ENCODE data around the gene NRTN.
"Not testable (repeated sequence)": the region's sequence is repeated elsewhere in the genome, so short reads cannot be mapped to it uniquely, and the experiment has no call there.

NRTN gene

GRCh38 chr19:5839065-5840017 lies 34.5 kb downstream of the NRTN start, which contains the start of gene FUT6:
TSS of gene FUT6 (minus strand) at chr19:5839702. CDS start at chr19:5832567, 7,135 bp downstream.
- DNase-seq, result no peak

GRCh38 chr19:5841735-5842111 lies 36.9 kb downstream of the NRTN start:
- DNase-seq, result not testable (repeated sequence)

GRCh38 chr19:5843295-5843927 lies 38.5 kb downstream of the NRTN start:
- DNase-seq, result no peak

GRCh38 chr19:5844456-5845433 lies 39.9 kb downstream of the NRTN start:
- DNase-seq, result no peak

GRCh38 chr19:5847846-5848245 lies 43.0 kb downstream of the NRTN start:
- not testable (repeated sequence) for DNase-seq

GRCh38 chr19:5848621-5849020 lies 43.8 kb downstream of the NRTN start:
- not testable (repeated sequence) for DNase-seq

- no peak for DNase-seq
Observed at GRCh38 chr19:5850189-5850588, 45.3 kb downstream of the NRTN start.

GRCh38 chr19:5850743-5851293 lies 46.0 kb downstream of the NRTN start:
- no peak for DNase-seq

- no peak for DNase-seq
Observed at GRCh38 chr19:5851302-5851701, 46.4 kb downstream of the NRTN start, which contains the start of gene FUT3. TSS of gene FUT3 (minus strand) at chr19:5851449.

- DNase-seq, result not testable (repeated sequence)
Observed at GRCh38 chr19:5854121-5854520, 49.3 kb downstream of the NRTN start.

GRCh38 chr19:5855151-5855550 lies 50.3 kb downstream of the NRTN start:
- DNase-seq, result not testable (repeated sequence)

- no peak for DNase-seq
Observed at GRCh38 chr19:5857203-5858081, 52.6 kb downstream of the NRTN start.

GRCh38 chr19:5863030-5863665 lies 58.3 kb downstream of the NRTN start:
- no peak for DNase-seq

GRCh38 chr19:5864013-5864720 lies 59.3 kb downstream of the NRTN start:
- no peak for DNase-seq

- no peak for DNase-seq
Observed at GRCh38 chr19:5864725-5865486, 60.0 kb downstream of the NRTN start.

GRCh38 chr19:5865772-5866171 lies 60.9 kb downstream of the NRTN start:
- no peak for DNase-seq

- no peak for DNase-seq
Observed at GRCh38 chr19:5867201-5868136, 62.6 kb downstream of the NRTN start.

- no peak for DNase-seq
Observed at GRCh38 chr19:5870986-5871394, 66.1 kb downstream of the NRTN start.

Measured in cortex of kidney (tissue), 1 donor.